ENCODE results near the gene FAM120B.
"Not testable (repeated sequence)": the region's sequence is repeated elsewhere in the genome, so short reads cannot be mapped to it uniquely, and the experiment has no call there.

Gene FAM120B

GRCh38 chr6:170405311-170405975 is 98.9 kb downstream of the FAM120B start:
- ATAC-seq (ENCODE audit: insufficient read depth, low read depth) (no peak), DNase-seq (no peak)
- Histone ChIP-seq H3K9me3 (ENCODE audit: insufficient read depth, low read length, severe bottlenecking) (no peaks in the 10 kb centered on the region), H3K79me2 (ENCODE audit: insufficient read depth, low read length) (no peaks in the 10 kb centered on the region), H3K27ac (ENCODE audit: low read length) (no peak overlapping the region), H4K20me1 (ENCODE audit: insufficient read depth, low read length) (no peaks in the 10 kb centered on the region), H2AFZ (ENCODE audit: low read depth, low read length) (no peak overlapping the region), H3K36me3 (ENCODE audit: insufficient read depth, low read length) (peaks cover 59% of the 10 kb centered on the region), H3K4me1 (ENCODE audit: insufficient read depth, low read length) (no peaks in the 10 kb centered on the region), H3K4me3 (ENCODE audit: low read depth in 1 of 2, low read length in 2 of 2) (no peak overlapping the region), H3K27me3 (ENCODE audit: insufficient read depth, low read length, poor library complexity) (no peaks in the 10 kb centered on the region), H3K4me2 (ENCODE audit: insufficient read depth, low read length) (no peak overlapping the region), H3K9ac (ENCODE audit: low read depth, low read length) (no peak overlapping the region)
- no peak for TF ChIP-seq CTCF (IDR thresholded peaks at IDR 0.05; ENCODE audit: borderline replicate concordance, extremely low read depth, low read length, poor library complexity, severe bottlenecking)

- TF ChIP-seq CTCF (IDR thresholded peaks at IDR 0.05; ENCODE audit: borderline replicate concordance, extremely low read depth, low read length, poor library complexity, severe bottlenecking) (no peak), EZH2 (IDR thresholded peaks at IDR 0.05; ENCODE audit: borderline replicate concordance, low read depth, low read length, severe bottlenecking) (no peak)
- no peak overlapping the region for H3K4me2 ChIP-seq (ENCODE audit: insufficient read depth, low read length)
- ATAC-seq (ENCODE audit: insufficient read depth, low read depth) (no peak), DNase-seq (no peak)
- H3K79me2 ChIP-seq (ENCODE audit: insufficient read depth, low read length): no peaks in the 10 kb centered on the region
- H2AFZ ChIP-seq (ENCODE audit: low read depth, low read length): no peak overlapping the region
- H3K9me3 ChIP-seq (ENCODE audit: insufficient read depth, low read length, severe bottlenecking): no peaks in the 10 kb centered on the region
- H3K27me3 ChIP-seq (ENCODE audit: insufficient read depth, low read length, poor library complexity): no peaks in the 10 kb centered on the region
- peaks cover 42% of the 10 kb centered on the region for H3K36me3 ChIP-seq (ENCODE audit: insufficient read depth, low read length)
- H3K27ac ChIP-seq (ENCODE audit: low read length): no peak overlapping the region
- no peak overlapping the region for H3K4me3 ChIP-seq (ENCODE audit: low read depth in 1 of 2, low read length in 2 of 2)
- H3K4me1 ChIP-seq (ENCODE audit: insufficient read depth, low read length): no peaks in the 10 kb centered on the region
- no peak overlapping the region for H3K9ac ChIP-seq (ENCODE audit: low read depth, low read length)
- no peaks in the 10 kb centered on the region for H4K20me1 ChIP-seq (ENCODE audit: insufficient read depth, low read length)
Observed at GRCh38 chr6:170407200-170407599, 100.6 kb downstream of the FAM120B start.

DNA sequence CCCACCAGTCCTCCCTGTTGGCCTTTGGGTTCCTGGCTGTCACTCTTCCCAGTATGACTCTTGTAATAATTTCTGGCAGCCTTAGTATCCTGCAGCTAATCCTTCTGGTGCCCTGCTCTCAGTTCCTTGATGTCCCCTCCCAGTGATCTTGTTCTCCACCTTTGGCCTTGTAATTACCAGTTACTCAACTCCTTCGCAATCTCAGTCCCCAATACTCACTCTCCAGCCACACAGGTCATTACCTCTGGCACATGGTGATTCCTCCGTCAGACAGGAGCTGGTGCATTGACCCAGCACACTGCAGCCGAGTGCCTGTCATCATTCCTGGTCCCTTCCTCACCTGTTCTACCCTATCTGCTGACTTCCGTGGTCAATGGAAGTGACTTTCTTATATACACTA is 101.4 kb downstream of the FAM120B start:
- Histone ChIP-seq H3K36me3 (ENCODE audit: insufficient read depth, low read length) (peaks cover 35% of the 10 kb centered on the region), H3K27ac (ENCODE audit: low read length) (no peak overlapping the region), H3K9me3 (ENCODE audit: insufficient read depth, low read length, severe bottlenecking) (no peaks in the 10 kb centered on the region), H2AFZ (ENCODE audit: low read depth, low read length) (no peak overlapping the region), H3K4me3 (ENCODE audit: low read depth in 1 of 2, low read length in 2 of 2) (no peak overlapping the region), H3K79me2 (ENCODE audit: insufficient read depth, low read length) (no peaks in the 10 kb centered on the region), H3K9ac (ENCODE audit: low read depth, low read length) (no peak overlapping the region), H3K4me1 (ENCODE audit: insufficient read depth, low read length) (no peaks in the 10 kb centered on the region), H3K27me3 (ENCODE audit: insufficient read depth, low read length, poor library complexity) (no peaks in the 10 kb centered on the region), H3K4me2 (ENCODE audit: insufficient read depth, low read length) (no peak overlapping the region), H4K20me1 (ENCODE audit: insufficient read depth, low read length) (no peaks in the 10 kb centered on the region)
- ATAC-seq (ENCODE audit: insufficient read depth, low read depth): no peak
- DNase-seq: no peak
- TF ChIP-seq EZH2 (IDR thresholded peaks at IDR 0.05; ENCODE audit: borderline replicate concordance, low read depth, low read length, severe bottlenecking) (no peak), CTCF (IDR thresholded peaks at IDR 0.05; ENCODE audit: borderline replicate concordance, extremely low read depth, low read length, poor library complexity, severe bottlenecking) (no peak)

GRCh38 chr6:170409746-170410145 is 103.2 kb downstream of the FAM120B start:
- H3K9ac ChIP-seq (ENCODE audit: low read depth, low read length); ATAC-seq (ENCODE audit: insufficient read depth, low read depth); H4K20me1 ChIP-seq (ENCODE audit: insufficient read depth, low read length); H3K4me1 ChIP-seq (ENCODE audit: insufficient read depth, low read length); H3K27ac ChIP-seq (ENCODE audit: low read length); H3K9me3 ChIP-seq (ENCODE audit: insufficient read depth, low read length, severe bottlenecking); H3K27me3 ChIP-seq (ENCODE audit: insufficient read depth, low read length, poor library complexity); DNase-seq; H3K79me2 ChIP-seq (ENCODE audit: insufficient read depth, low read length); H3K4me3 ChIP-seq (ENCODE audit: low read depth in 1 of 2, low read length in 2 of 2); H2AFZ ChIP-seq (ENCODE audit: low read depth, low read length); H3K4me2 ChIP-seq (ENCODE audit: insufficient read depth, low read length): not testable (repeated sequence)
- peaks cover 21% of the 10 kb centered on the region; the same call in 1 of the 2 replicates for H3K36me3 ChIP-seq (ENCODE audit: insufficient read depth, low read length)
